A673 (cell line): ENCODE measurements around the gene CRADD. TPM values are rescaled to one million over a fixed set of nuclear protein-coding genes. Genes with fewer than 3 reads are reported as not detected.
A peak's percentile ranks its signal among the peaks of the same experiment; 100 is the strongest.

Source experiments
- BruUV-seq: library from RNA; stranded (reverse); fragments of 400-500 nt; replicated peaks from 2 replicates; lab custom pipeline; 2021; lab: Mats Ljungman, UMichigan
- CTCF ChIA-PET: fragments of 300-600 bp; sonication (Branson Sonifier 250); formaldehyde crosslinking; loops from one replicate; lab custom pipeline; 2022; ENCODE audit warnings: antibody characterized with exemption; lab: Charles Lee
- POLR2A ChIA-PET: fragments of 300-600 bp; sonication (Branson Sonifier 250); formaldehyde crosslinking; loops from one replicate; lab custom pipeline; 2022; ENCODE audit warnings: antibody characterized with exemption; ENCODE audit not compliant: low non-redundant PET; lab: Charles Lee
- DNase-seq: peaks from one replicate; pipeline ENCODE4 v3.0.0-alpha.2; 2015; ENCODE audit warnings: low spot score
- H3K27ac ChIP-seq: fragments of 200-600 bp; sonication (generic); 2 replicates; pipeline ENCODE4 v1.5.1; 2016; ENCODE audit warnings: mixed run types, low read depth, mild to moderate bottlenecking, mixed read lengths, antibody characterized with exemption, low read length; ENCODE audit not compliant: poor library complexity, severe bottlenecking
- H3K27me3 ChIP-seq: fragments of 200-600 bp; sonication (generic); replicated peaks from 2 replicates; pipeline ENCODE4 v1.6.1; 2017; ENCODE audit warnings: mixed run types, low read depth, mild to moderate bottlenecking, mixed read lengths, antibody characterized with exemption, low read length; ENCODE audit not compliant: insufficient read depth, poor library complexity
- H3K36me3 ChIP-seq: fragments of 200-600 bp; sonication (generic); 2 replicates; pipeline ENCODE4 v1.6.1; 2016; ENCODE audit warnings: mixed run types, mild to moderate bottlenecking, mixed read lengths, antibody characterized with exemption, low read length; ENCODE audit not compliant: insufficient read depth, poor library complexity, severe bottlenecking
- H3K4me1 ChIP-seq: fragments of 200-600 bp; sonication (generic); 2 replicates; pipeline ENCODE4 v1.6.1; 2017; ENCODE audit warnings: mixed run types, mild to moderate bottlenecking, mixed read lengths, antibody characterized with exemption, low read length; ENCODE audit not compliant: insufficient read depth, poor library complexity, severe bottlenecking
- H3K4me3 ChIP-seq: fragments of 200-600 bp; sonication (generic); 2 replicates; pipeline ENCODE4 v1.5.1; 2016; ENCODE audit warnings: low read depth, mixed run types, mild to moderate bottlenecking, mixed read lengths, low read length; ENCODE audit not compliant: poor library complexity, severe bottlenecking
- H3K9me3 ChIP-seq: fragments of 200-600 bp; sonication (generic); 2 replicates; pipeline ENCODE4 v1.6.1; 2016; ENCODE audit warnings: mixed run types, low read depth, mild to moderate bottlenecking, mixed read lengths, antibody characterized with exemption, low read length; ENCODE audit not compliant: poor library complexity, severe bottlenecking
- EZH2 ChIP-seq: fragments of 200-600 bp; sonication (generic); IDR thresholded peaks from 2 replicates; pipeline ENCODE4 v1.6.1; 2017; ENCODE audit warnings: borderline replicate concordance, low read depth, mild to moderate bottlenecking, mixed read lengths, antibody characterized with exemption, low read length; ENCODE audit not compliant: poor library complexity, severe bottlenecking
- intact Hi-C: fragments of 100-400 bp; cut with micrococcal nuclease; formaldehyde crosslinking; loops from one replicate; pipeline ENCODE4 v1.10.0; 2022; ENCODE audit not compliant: unreplicated experiment
- total RNA-seq: library from RNA; stranded (reverse); gene quantifications from 2 replicates; pipeline ENCODE4 v1.2.3, GENCODE V29; 2021
- TF ChIP-seq, protein P1 (sequence below): fragments of 300-800, 200-600 bp; sonication (generic); conservative IDR thresholded peaks from 2 replicates; pipeline ENCODE4 v1.5.1; 2017; ENCODE audit warnings: low read depth, mild to moderate bottlenecking, antibody characterized with exemption, low read length, moderate library complexity, mixed read lengths

CRADD gene
- total RNA-seq, 1 experiment from 2014 or later: 9.1 TPM

DNA sequence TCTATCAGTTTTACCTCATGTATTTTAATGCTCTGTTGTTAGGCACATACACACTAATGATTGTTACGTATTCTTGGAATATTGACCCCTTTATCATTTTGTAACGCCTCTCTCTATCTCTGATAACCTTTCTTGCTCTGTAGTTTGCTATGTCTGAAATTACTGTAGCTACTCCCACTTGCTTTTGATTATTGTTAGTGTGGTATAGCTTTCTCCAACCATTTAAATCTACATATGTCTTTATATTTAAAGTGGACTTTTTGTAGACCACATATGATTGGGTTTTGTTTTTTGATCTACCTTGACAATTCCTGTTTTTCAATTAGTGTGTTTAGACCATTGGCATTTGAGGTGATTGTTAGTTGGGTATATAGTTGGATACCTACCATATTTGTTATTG lies 43.4 kb downstream of the CRADD start:
- TF ChIP-seq EZH2: no peak
- TF ChIP-seq, protein P1, sequence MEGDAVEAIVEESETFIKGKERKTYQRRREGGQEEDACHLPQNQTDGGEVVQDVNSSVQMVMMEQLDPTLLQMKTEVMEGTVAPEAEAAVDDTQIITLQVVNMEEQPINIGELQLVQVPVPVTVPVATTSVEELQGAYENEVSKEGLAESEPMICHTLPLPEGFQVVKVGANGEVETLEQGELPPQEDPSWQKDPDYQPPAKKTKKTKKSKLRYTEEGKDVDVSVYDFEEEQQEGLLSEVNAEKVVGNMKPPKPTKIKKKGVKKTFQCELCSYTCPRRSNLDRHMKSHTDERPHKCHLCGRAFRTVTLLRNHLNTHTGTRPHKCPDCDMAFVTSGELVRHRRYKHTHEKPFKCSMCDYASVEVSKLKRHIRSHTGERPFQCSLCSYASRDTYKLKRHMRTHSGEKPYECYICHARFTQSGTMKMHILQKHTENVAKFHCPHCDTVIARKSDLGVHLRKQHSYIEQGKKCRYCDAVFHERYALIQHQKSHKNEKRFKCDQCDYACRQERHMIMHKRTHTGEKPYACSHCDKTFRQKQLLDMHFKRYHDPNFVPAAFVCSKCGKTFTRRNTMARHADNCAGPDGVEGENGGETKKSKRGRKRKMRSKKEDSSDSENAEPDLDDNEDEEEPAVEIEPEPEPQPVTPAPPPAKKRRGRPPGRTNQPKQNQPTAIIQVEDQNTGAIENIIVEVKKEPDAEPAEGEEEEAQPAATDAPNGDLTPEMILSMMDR: no peak
- intact Hi-C loops: no loop called here
- CTCF ChIA-PET: no interaction called here
- POLR2A ChIA-PET: no interaction called here
- no peak overlapping the region for H3K4me3 ChIP-seq
- BruUV-seq: no TSS peak
- H3K27ac ChIP-seq: no peak overlapping the region
- no peaks in the 10 kb centered on the region for H3K36me3 ChIP-seq
- no peaks in the 10 kb centered on the region for H3K9me3 ChIP-seq
- H3K27me3 ChIP-seq: no peaks in the 10 kb centered on the region
- DNase-seq: no peak
- no peaks in the 10 kb centered on the region for H3K4me1 ChIP-seq

DNA sequence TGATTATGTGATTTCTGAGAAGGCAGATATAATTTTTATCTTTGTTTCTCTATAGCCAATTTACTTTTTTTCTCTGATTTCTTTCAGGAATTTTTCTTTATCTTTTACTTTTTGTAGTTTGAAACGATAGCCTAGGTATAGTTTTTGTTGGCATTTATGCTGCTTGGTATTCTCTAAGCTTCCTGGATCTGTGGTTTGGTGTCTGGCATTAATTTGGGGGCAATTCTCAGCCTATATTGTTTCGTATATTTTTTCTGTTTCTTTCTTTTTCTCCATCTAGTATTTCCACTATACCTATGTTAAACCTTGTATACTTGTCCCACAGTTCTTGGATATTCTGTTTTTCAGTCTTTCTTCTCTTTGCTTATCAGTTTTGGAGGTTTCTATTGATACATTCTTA lies 45.0 kb downstream of the CRADD start:
- no peak overlapping the region for H3K4me3 ChIP-seq
- no peaks in the 10 kb centered on the region for H3K4me1 ChIP-seq
- H3K27me3 ChIP-seq: no peaks in the 10 kb centered on the region
- H3K27ac ChIP-seq: no peak overlapping the region
- no peaks in the 10 kb centered on the region for H3K9me3 ChIP-seq
- DNase-seq: no peak
- H3K36me3 ChIP-seq: no peaks in the 10 kb centered on the region
- TF ChIP-seq, protein P1: no peak
- no peak for TF ChIP-seq EZH2
- intact Hi-C loops: no loop called here
- ChIA-PET POLR2A (no interaction called here), CTCF (no interaction called here)
- BruUV-seq: no TSS peak

GRCh38 chr12:93722835-93723567 lies 45.8 kb downstream of the CRADD start:
- no peak overlapping the region for H3K27ac ChIP-seq
- TF ChIP-seq EZH2: no peak
- TF ChIP-seq, protein P1: no peak
- no peaks in the 10 kb centered on the region for H3K9me3 ChIP-seq
- no TSS peak for BruUV-seq
- H3K27me3 ChIP-seq: no peaks in the 10 kb centered on the region
- ChIA-PET POLR2A (no interaction called here), CTCF (no interaction called here)
- no peak overlapping the region for H3K4me3 ChIP-seq
- peak; percentile 26 for DNase-seq
- intact Hi-C loops: no loop called here
- no peaks in the 10 kb centered on the region for H3K36me3 ChIP-seq
- no peaks in the 10 kb centered on the region for H3K4me1 ChIP-seq
